Loucy (cell line): Measurements from ENCODE around the gene TOB2.

Experiments
- H2AFZ ChIP-seq: fragments of 200-600 bp; sonication (generic); 2 replicates; pipeline ENCODE4 v1.6.0; 2016; ENCODE audit warnings: antibody characterized with exemption, mild to moderate bottlenecking, low read length, moderate library complexity
- H3F3A ChIP-seq: fragments of 200-600 bp; 2 replicates; pipeline ENCODE4 v1.6.0; 2016; ENCODE audit warnings: antibody characterized with exemption, low read depth, mild to moderate bottlenecking
- H3K27me3 ChIP-seq: fragments of 200-600 bp; sonication (generic); 2 replicates; pipeline ENCODE4 v1.6.1; 2014; ENCODE audit warnings: low read length, mild to moderate bottlenecking; ENCODE audit not compliant: insufficient read depth, poor library complexity, severe bottlenecking
- H3K36me3 ChIP-seq: fragments of 200-600 bp; sonication (generic); 2 replicates; pipeline ENCODE4 v1.6.1; 2016; ENCODE audit warnings: low read length; ENCODE audit not compliant: insufficient read depth
- H3K4me1 ChIP-seq: fragments of 200-600 bp; sonication (generic); 2 replicates; pipeline ENCODE4 v1.5.1; 2014; ENCODE audit warnings: low read length, mild to moderate bottlenecking; ENCODE audit not compliant: insufficient read depth, poor library complexity, severe bottlenecking
- H3K4me2 ChIP-seq: fragments of 200-600 bp; sonication (generic); 2 replicates; pipeline ENCODE4 v1.6.0; 2014; ENCODE audit warnings: antibody characterized with exemption, low read length, low read depth, mild to moderate bottlenecking; ENCODE audit not compliant: poor library complexity, severe bottlenecking
- H3K4me3 ChIP-seq: fragments of 200-600 bp; sonication (generic); 2 replicates; pipeline ENCODE4 v1.5.1; 2014; ENCODE audit warnings: low read length, mild to moderate bottlenecking, mixed read lengths; ENCODE audit not compliant: poor library complexity, severe bottlenecking
- H3K79me2 ChIP-seq: fragments of 200-600 bp; sonication (generic); 2 replicates; pipeline ENCODE4 v1.6.1; 2014; ENCODE audit warnings: low read length; ENCODE audit not compliant: insufficient read depth
- H3K9ac ChIP-seq: fragments of 200-600 bp; sonication (generic); 2 replicates; pipeline ENCODE4 v1.6.0; 2014; ENCODE audit warnings: mild to moderate bottlenecking, low read depth, low read length, moderate library complexity; ENCODE audit not compliant: poor library complexity, severe bottlenecking
- H3K9me2 ChIP-seq: fragments of 200-600 bp; sonication (generic); replicated peaks from 2 replicates; pipeline ENCODE4 v1.6.1; 2016; ENCODE audit warnings: low read depth, low read length, mixed read lengths
- H3K9me3 ChIP-seq: fragments of 200-600 bp; sonication (generic); 2 replicates; pipeline ENCODE4 v1.6.1; 2014; ENCODE audit warnings: mild to moderate bottlenecking, antibody characterized with exemption, low read length, low read depth; ENCODE audit not compliant: insufficient read depth
- H4K20me1 ChIP-seq: fragments of 200-600 bp; sonication (generic); 2 replicates; pipeline ENCODE4 v1.6.0; 2014; ENCODE audit warnings: antibody characterized with exemption, low read length, mild to moderate bottlenecking; ENCODE audit not compliant: insufficient read depth, poor library complexity, severe bottlenecking
- EZH2phosphoT487 ChIP-seq: fragments of 200-600 bp; IDR thresholded peaks from 2 replicates; pipeline ENCODE4 v1.6.1; 2018; ENCODE audit warnings: antibody characterized with exemption, mild to moderate bottlenecking, moderate library complexity, borderline replicate concordance
- TF ChIP-seq, protein P1 (sequence below): fragments of 200-600 bp; sonication (generic); conservative IDR thresholded peaks from 2 replicates; pipeline ENCODE4 v1.5.1; 2014; ENCODE audit warnings: mild to moderate bottlenecking, antibody characterized with exemption, low read length

The TOB2 gene

DNA sequence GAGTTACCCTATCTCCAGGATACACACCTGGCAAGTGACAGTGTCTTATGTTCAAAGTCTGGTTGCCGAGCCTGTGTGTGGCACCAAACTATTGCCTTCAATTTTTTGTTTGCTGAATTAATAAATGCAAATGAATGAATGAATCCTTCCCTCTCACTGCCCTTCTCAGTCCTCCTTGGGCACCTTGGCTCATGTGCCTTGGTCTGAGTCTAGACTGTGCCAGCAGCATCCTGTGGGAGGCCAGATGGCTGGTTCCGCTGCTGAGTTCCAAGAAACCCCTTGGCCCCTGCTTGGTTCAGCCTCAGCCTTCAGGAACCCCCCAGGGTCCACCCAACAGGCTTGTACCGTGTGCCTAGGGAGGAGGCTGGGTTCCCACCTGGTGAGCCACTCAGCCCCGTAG, 31.0 kb downstream of the TOB2 start:
- H3K9ac ChIP-seq = peak overlapping the region; percentile 84
- H3K4me3 ChIP-seq = peak overlapping the region; percentile 82
- H3K9me2 ChIP-seq = no peaks in the 10 kb centered on the region
- H3K9me3 ChIP-seq = no peaks in the 10 kb centered on the region
- H3K79me2 ChIP-seq = peaks cover 32% of the 10 kb centered on the region
- no peak for TF ChIP-seq EZH2phosphoT487
- TF ChIP-seq, protein P1, sequence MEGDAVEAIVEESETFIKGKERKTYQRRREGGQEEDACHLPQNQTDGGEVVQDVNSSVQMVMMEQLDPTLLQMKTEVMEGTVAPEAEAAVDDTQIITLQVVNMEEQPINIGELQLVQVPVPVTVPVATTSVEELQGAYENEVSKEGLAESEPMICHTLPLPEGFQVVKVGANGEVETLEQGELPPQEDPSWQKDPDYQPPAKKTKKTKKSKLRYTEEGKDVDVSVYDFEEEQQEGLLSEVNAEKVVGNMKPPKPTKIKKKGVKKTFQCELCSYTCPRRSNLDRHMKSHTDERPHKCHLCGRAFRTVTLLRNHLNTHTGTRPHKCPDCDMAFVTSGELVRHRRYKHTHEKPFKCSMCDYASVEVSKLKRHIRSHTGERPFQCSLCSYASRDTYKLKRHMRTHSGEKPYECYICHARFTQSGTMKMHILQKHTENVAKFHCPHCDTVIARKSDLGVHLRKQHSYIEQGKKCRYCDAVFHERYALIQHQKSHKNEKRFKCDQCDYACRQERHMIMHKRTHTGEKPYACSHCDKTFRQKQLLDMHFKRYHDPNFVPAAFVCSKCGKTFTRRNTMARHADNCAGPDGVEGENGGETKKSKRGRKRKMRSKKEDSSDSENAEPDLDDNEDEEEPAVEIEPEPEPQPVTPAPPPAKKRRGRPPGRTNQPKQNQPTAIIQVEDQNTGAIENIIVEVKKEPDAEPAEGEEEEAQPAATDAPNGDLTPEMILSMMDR = no peak
- H2AFZ ChIP-seq = no peak overlapping the region
- H3K27me3 ChIP-seq = no peaks in the 10 kb centered on the region
- no peaks in the 10 kb centered on the region for H3F3A ChIP-seq
- H3K36me3 ChIP-seq = no peaks in the 10 kb centered on the region
- peaks cover 7% of the 10 kb centered on the region for H4K20me1 ChIP-seq
- H3K4me1 ChIP-seq = peaks cover 23% of the 10 kb centered on the region
- H3K4me2 ChIP-seq = peak overlapping the region; percentile 89

DNA sequence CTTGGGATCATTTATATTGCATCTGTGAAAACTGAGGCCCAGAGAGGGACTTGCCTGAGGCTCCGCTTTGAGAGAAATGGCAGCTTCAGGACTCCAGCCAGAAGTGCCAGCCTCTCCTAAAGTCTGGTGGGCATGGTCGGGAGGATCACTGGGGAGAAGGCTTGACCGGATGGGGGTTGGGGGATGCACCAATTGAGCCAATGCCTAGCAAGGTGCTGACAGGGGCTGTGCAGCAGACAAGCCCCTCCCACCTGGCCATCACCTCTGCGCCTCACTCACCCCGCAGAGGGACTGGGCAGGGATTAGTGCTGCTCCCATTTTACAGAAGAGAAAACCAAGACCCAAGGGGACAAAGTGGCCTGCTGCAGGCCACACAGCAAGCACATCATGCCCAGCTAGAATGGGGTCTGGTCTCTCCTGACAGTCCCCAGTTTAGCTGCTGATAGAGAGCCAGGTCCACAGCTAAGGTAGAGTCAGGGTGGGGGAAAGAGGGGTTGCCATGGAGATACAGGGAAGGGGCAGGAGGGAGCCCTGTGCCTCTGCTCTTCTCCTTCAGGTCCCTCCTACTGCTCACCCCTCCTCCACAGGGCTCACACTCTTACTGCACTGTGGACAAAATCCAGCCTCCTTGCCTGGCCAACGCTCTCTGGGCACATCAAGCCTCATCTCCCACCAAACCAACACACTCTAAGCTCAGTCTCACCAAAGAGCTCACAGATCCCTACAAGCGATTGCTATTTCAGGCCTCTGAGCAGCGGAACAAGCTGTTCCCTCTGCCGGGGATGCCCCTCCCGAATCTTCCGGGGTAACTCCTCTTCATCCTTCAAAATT, 35.4 kb downstream of the TOB2 start:
- H3K27me3 ChIP-seq = no peaks in the 10 kb centered on the region
- H3K4me2 ChIP-seq = peak overlapping the region; percentile 89
- no peaks in the 10 kb centered on the region for H3K9me3 ChIP-seq
- H3K36me3 ChIP-seq = no peaks in the 10 kb centered on the region
- TF ChIP-seq EZH2phosphoT487 = no peak
- TF ChIP-seq, protein P1 = no peak
- H2AFZ ChIP-seq = no peak overlapping the region
- peaks cover 20% of the 10 kb centered on the region for H3K4me1 ChIP-seq
- H3K4me3 ChIP-seq = peak overlapping the region; percentile 1
- H3K9ac ChIP-seq = peak overlapping the region; percentile 84
- H4K20me1 ChIP-seq = peaks cover 7% of the 10 kb centered on the region
- peaks cover 32% of the 10 kb centered on the region for H3K79me2 ChIP-seq
- no peaks in the 10 kb centered on the region for H3F3A ChIP-seq
- H3K9me2 ChIP-seq = no peaks in the 10 kb centered on the region

DNA sequence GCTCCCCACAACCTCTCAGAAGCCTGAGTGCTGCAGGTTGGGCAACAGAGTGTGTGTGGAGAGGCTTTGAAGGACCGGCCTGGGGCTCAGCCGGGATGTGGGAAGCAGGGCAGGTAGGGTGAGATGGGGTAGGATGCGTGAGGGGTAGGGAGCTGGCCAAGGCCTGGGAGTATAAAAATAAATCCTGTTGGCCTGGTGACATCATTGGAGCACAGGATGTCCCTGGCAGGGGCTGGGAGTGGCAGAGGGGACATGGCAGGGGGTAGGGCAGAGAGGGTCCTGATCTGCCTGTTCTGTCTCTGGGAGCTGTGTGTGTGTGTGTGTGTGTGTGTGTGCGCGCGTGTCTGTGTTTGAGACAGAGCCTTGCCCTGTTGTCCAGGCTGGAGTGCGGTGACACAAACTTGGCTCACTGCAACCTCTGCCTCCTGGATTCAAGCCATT, 36.3 kb downstream of the TOB2 start:
- Histone ChIP-seq H3F3A (no peaks in the 10 kb centered on the region), H3K9ac (no peak overlapping the region), H3K4me3 (no peak overlapping the region), H3K36me3 (no peaks in the 10 kb centered on the region), H3K9me3 (no peaks in the 10 kb centered on the region), H4K20me1 (peaks cover 3% of the 10 kb centered on the region), H3K27me3 (no peaks in the 10 kb centered on the region), H2AFZ (no peak overlapping the region), H3K79me2 (peaks cover 25% of the 10 kb centered on the region), H3K9me2 (no peaks in the 10 kb centered on the region), H3K4me1 (peaks cover 24% of the 10 kb centered on the region), H3K4me2 (no peak overlapping the region)
- TF ChIP-seq, protein P1 = no peak
- no peak for TF ChIP-seq EZH2phosphoT487
